HG02870 (cell line): ENCODE measurements around the gene MTARC1.

Experiments used
- ATAC-seq: cut with Tn5 transposase; IDR thresholded peaks from one replicate; pipeline ENCODE4 v1.9.1; 2021; ENCODE audit warnings: mild to moderate bottlenecking, moderate library complexity; ENCODE audit not compliant: unreplicated experiment

Gene MTARC1

GRCh38 chr1:220803401-220804201, 16.9 kb downstream of the MTARC1 start:
- peak; percentile 63 for ATAC-seq

DNA sequence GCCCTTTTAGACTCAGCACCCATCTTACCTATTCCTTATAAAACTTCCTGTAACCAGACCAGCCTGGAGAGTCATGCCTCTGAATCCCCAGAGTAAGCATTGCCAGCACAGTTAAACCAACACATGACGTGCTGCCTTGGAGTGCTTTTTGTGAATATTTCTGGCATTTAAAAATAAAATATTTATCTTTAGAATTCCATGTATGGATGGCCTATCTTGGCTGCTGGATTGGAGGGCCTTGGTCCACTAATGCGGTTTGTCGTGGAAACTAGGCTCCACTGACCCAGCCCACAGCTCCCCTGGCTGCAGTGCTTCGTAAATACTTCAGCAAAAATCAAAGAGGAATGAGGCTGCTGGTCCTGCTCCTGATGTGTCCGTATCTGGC, 17.5 kb downstream of the MTARC1 start:
- ATAC-seq: no peak

GRCh38 chr1:220806408-220806807, 19.7 kb downstream of the MTARC1 start:
- ATAC-seq: no peak

- ATAC-seq: no peak
Measured at GRCh38 chr1:220807726-220808125, 21.0 kb downstream of the MTARC1 start.

DNA sequence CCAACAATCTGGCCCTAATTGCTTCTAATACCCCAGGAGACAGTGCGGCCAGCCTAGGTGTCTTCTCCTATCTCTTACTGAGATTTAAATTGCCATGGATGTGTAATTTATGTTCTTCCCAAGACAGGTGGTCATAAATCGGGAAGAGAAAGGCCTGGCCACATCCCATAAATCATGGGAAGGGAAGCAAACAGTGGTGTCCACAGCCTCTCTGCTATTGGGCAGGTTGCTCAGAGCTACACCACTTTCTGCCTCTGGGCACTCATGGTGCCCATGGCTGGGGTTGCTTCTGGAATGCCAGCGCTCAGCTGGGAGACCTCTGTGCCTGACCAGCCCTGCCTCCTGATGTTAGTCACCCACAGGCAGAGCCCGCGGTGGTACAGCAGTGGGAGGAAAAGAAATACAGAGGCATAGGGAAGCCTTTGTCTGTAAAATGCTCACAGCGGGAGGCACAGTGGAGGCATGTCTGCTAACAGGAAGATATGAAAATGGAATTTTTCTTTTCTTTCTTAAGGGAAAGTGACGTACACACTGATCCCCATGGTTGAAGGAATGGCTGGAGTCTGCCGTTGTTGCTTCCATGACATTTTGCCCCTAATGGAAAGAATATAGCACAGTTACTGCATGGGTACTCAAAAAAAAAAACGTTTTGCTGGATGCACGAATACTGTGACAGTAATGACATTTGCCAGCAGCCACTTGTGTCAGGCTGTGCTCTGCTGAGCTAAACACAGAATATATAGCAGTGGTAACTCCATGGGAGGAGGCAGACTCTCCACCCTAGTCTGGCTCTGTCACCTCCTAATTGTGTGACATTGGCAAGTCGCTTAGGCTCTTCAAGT, 21.9 kb downstream of the MTARC1 start:
- no peak for ATAC-seq

- no peak for ATAC-seq
Measured at GRCh38 chr1:220809187-220809550, 22.5 kb downstream of the MTARC1 start.

DNA sequence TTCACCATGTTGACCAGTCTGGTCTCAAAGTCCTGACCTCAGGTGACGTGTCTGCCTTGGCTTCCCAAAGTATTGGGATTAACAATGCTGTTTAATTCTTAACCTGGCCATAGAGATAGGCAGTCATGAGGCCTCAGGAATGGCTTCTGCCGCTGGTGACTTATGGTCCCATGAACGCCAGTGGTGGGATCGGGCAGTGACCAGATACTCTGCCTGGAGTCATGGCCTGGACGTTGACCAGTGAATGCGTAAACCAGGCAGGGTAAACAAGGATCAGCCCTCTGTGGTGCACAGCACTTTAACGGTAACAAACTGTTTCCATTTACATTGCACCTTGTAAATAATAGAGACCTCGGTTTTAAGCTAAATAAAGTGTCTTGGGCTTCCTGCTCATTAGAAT, 23.0 kb downstream of the MTARC1 start:
- ATAC-seq: no peak

DNA sequence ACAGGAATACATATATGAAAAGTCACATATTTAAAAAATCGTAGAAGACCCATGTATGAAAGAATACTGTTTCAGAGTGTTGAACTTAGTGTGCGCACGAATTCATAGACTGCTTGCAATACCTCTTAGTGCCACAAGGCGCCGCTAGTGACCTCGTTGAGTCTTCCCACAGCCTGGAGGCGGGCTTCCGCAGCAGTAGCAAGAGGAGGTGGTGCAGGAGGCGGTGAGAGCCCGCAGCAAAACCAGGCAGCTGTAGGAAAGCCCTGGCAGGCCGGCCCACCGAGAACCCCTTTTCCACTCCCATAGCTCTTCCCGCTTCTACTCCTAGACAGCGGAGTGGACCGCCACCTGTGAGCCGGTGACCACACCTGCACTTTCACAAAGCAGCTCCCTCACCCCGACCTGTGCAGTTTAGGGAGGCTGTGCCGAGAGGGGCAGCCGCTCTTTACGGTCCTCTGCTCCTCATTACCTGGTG, 23.5 kb downstream of the MTARC1 start:
- ATAC-seq: peak; percentile 94

DNA sequence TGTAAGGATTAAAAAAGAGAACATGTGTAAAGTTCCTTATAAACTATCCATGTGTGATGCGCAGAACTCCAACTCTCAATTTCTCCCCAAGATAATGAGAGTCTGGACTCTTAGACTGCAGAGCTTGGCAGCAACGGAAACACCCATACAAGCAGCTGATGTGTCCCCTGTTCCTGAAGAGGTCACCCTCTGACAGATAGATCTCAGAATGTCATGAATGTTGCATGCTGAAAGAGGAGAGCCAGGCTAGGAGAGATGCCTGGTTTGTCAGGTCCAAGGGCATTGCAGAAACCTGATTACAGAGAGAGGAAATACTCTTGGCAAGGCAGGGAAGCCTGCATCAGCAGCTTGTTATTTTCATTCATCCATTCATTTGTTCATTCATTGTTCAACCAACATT, 24.2 kb downstream of the MTARC1 start:
- ATAC-seq: no peak

DNA sequence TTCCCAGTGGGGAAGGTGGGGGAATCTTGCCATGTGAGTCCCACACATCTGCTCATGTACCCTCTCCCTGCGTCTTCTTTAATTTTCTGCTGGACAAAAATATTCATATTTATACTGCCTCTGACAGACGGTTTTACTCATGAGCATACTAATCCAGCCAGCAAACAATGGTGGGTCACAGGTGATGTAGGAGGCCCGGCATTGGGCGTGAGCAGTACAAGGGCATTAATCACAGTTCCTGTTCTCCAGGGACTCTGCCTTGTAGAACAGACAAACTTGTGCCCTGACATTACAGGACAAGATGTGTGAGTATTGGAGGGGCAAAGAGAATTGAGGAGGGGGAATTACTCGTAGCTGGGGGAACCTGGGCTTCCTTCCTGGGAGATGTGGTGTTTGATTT, 25.0 kb downstream of the MTARC1 start:
- no peak for ATAC-seq

DNA sequence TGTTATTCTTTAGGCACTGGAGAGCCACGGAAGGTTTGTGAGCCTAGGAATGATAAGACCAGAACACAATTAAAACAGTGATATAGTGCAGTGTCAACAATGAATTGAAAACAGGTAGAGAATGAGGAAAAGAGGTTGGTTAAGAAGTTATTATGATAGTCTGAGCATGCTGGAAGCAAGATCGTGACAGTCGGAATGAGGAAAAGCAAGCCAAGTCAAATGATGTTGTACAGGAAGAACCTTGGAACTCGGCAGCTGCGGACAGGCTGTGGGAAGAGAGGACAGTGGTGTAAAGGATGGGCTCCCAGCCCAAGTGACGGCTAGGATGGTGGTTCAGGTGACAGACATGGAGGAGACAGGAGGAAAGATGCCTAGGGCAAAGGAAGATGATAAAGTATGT, 25.6 kb downstream of the MTARC1 start:
- ATAC-seq: no peak

- ATAC-seq: no peak
Measured at GRCh38 chr1:220813013-220813412, 26.3 kb downstream of the MTARC1 start.

DNA sequence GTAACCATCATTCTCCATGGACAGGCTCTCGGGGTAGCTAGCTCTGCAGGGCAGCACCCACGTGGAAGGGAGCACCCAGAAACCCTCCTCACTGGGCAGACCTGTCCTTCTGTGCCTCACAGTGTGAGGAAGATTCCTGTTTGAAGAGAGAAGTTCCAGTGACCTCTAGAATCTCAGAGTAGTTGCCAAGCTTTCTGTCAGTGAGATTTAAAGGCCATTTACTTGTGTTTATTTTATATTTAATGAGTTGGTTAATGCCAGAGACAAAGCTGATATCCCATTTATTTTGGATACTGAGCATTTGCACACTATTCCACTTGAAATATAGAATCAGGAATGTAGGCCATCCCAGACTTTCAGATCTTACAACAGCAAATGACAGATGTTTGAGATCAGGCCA, 28.7 kb downstream of the MTARC1 start:
- no peak for ATAC-seq

DNA sequence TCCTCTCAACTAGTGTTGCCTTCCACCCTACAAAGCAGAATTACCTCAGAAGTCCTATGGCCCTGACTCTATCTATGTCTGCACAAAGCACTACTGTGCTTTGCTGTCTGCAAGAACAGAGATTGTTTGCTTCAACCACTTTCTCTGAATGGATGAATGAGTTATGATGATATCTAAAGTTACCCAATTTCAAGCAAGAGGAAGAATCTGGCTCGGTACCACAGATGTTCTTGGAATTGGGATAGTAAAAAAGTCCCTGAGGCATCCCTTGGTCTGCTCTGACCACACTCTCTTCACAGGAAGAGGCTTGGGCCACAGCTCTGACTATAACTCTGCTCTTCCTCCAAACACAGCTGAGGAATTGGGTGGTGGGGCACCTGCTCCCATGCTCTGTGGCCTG, 31.2 kb downstream of the MTARC1 start:
- no peak for ATAC-seq

DNA sequence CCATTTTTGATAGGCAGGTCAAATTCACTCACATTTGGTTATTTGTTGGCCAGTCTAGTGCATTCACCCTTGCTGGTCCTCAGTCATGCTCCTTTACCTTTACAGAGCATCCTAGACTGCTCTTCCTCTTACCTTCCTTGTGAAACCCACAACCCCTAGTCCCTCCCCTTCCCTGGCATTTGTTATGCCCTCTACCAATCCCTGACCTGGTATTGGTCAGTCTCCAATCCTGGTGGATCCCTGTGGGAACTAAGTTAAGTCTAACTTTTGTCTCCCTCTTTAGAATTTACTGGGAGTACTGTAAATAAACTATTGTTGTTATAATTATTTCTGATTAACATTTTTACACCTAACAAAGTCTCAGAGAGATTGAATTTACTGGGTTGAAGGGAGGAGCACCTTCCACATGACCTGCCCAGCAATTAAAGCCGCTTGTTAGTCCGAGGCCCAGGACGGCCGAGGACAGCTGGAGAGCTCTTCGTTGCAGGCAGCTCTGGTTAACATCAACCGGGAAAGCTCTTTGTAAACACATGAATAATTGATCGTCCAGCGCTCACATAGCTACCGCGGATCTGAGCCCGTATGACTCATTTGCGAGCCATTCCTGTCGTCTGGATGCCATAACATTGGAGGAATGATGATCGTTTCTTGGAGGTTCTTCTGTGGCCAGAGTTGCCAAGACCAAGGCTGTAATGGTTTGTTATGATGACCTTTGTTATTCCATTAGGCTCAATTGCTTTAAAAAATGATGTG, 31.9 kb downstream of the MTARC1 start:
- no peak for ATAC-seq

DNA sequence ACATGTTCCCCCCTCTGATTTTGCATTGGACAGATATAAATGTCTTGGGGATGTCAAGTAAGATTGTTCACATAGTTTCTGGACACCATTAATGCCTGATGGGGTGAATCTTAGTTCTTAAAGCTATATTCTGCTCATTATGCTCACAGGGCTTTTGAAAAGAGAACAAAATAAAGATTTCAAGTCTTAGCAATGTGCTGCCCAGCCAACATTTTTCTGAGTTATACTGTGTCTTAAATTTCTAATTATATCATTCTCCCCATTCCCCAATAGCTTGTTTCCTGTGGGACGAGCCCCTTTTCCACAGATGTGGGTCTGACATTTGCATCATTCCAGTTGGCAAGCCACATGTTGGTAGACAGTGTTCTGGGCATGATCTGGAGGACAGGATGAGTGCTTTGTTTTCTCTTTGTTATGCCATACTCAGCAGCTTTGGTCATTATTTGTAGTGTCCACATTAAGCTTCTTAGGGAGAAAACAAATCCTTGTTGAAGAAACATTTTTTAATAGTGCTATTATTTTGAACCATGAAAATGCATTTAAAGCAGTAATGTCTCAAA, 32.8 kb downstream of the MTARC1 start:
- no peak for ATAC-seq

- ATAC-seq: no peak
Measured at GRCh38 chr1:220824031-220824989, 37.6 kb downstream of the MTARC1 start.

- ATAC-seq: no peak
Measured at GRCh38 chr1:220825819-220826551, 39.3 kb downstream of the MTARC1 start.

DNA sequence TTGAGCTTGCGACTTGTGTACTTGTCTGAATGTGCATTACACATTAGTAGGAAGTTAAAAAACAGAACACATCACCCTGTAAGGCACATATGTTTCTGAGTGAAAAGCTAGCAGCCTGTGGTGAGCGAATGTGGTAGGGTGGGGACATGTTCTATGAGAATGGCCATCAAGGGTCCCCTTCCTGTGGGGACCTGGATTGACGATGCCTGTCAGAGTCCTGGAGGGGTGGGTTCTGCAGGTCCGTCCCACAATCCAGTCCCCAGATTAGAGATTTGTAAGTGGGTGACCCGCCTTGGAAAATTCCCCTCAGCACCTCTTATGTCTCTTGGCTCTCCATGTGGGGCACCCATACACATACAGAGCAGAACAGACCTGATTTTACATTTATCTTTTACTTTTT, 40.0 kb downstream of the MTARC1 start:
- ATAC-seq: no peak
